ENCODE results near the gene RAPGEF4.

The RAPGEF4 gene

GRCh38 chr2:173079141-173079540 lies 343.5 kb downstream of the RAPGEF4 start:
- Histone ChIP-seq H3K27me3 (ENCODE audit: control insufficient read depth in 3 of 3, insufficient read depth in 3 of 3, low read depth in 1 of 3, low read length in 3 of 3) (peaks cover 0 to 12% (median 0%) of the 10 kb centered on the region in 3 experiments), H3K79me1 (ENCODE audit: low read depth, low read length) (peaks cover 2% of the 10 kb centered on the region), H3K9ac (ENCODE audit: low read depth, low read length, poor library complexity) (no peak overlapping the region), H3K18ac (ENCODE audit: low read length) (no peak overlapping the region), H2BK12ac (ENCODE audit: low read length) (no peak overlapping the region), H2BK120ac (ENCODE audit: low read depth, low read length) (no peak overlapping the region), H3K9me3 (replicated peaks in 1 of 2; ENCODE audit: control insufficient read depth in 2 of 2, insufficient read depth in 1 of 2, low read depth in 1 of 2, low read length in 2 of 2) (peaks cover 1 to 4% of the 10 kb centered on the region in 2 donors), H2BK15ac (ENCODE audit: low read length) (no peak overlapping the region), H3K4me1 (ENCODE audit: control insufficient read depth in 2 of 2, insufficient read depth in 1 of 2, low read depth in 1 of 2, low read length in 2 of 2) (peaks cover 2 to 9% of the 10 kb centered on the region in 2 donors), H4K91ac (ENCODE audit: low read depth, low read length, poor library complexity) (no peak overlapping the region), H3K14ac (ENCODE audit: low read length) (no peak overlapping the region), H3K23ac (ENCODE audit: low read depth, low read length, poor library complexity) (no peak overlapping the region), H3K4ac (ENCODE audit: low read length) (no peak overlapping the region), H3K4me3 (ENCODE audit: low read length in 2 of 2) (no peak overlapping the region), H3K4me2 (ENCODE audit: insufficient read depth, low read length, poor library complexity, severe bottlenecking) (no peak overlapping the region), H4K8ac (ENCODE audit: low read depth, low read length) (no peak overlapping the region), H2AFZ (ENCODE audit: low read length) (no peak overlapping the region), H3K36me3 (replicated peaks in 1 of 2; ENCODE audit: control insufficient read depth in 2 of 2, insufficient read depth in 2 of 2, low read length in 2 of 2) (peaks cover 2 to 5% of the 10 kb centered on the region in 2 donors), H3K27ac (replicated peaks; ENCODE audit: low read length) (no peak overlapping the region), H2AK5ac (ENCODE audit: low read depth, low read length) (no peak overlapping the region), H2BK5ac (ENCODE audit: low read length) (no peak overlapping the region)
- no peak for DNase-seq (ENCODE audit: low spot score)
- WGBS, 2 donors (ENCODE audit: extremely low coverage in 2 of 2, insufficient read length in 2 of 2, insufficient replicate concordance in 1 of 2): no CpG with 5 or more reads among the region's 3 CpGs

GRCh38 chr2:173079973-173080860 lies 344.6 kb downstream of the RAPGEF4 start:
- no peak overlapping the region for H4K91ac ChIP-seq (ENCODE audit: low read depth, low read length, poor library complexity)

GRCh38 chr2:173086518-173087213 lies 351.0 kb downstream of the RAPGEF4 start:
- Histone ChIP-seq H3K9me3 (replicated peaks in 1 of 2; ENCODE audit: control insufficient read depth in 2 of 2, insufficient read depth in 1 of 2, low read depth in 1 of 2, low read length in 2 of 2) (no peaks in the 10 kb centered on the region), H3K4me2 (ENCODE audit: insufficient read depth, low read length, poor library complexity, severe bottlenecking) (no peak overlapping the region), H3K36me3 (replicated peaks in 1 of 2; ENCODE audit: control insufficient read depth in 2 of 2, insufficient read depth in 2 of 2, low read length in 2 of 2) (peaks cover 0 to 11% of the 10 kb centered on the region in 2 donors), H2BK120ac (ENCODE audit: low read depth, low read length) (no peak overlapping the region), H2AFZ (ENCODE audit: low read length) (no peak overlapping the region), H3K18ac (ENCODE audit: low read length) (no peak overlapping the region), H2BK5ac (ENCODE audit: low read length) (no peak overlapping the region), H3K4me3 (ENCODE audit: low read length in 2 of 2) (no peak overlapping the region), H3K27ac (replicated peaks; ENCODE audit: low read length) (no peak overlapping the region), H3K23ac (ENCODE audit: low read depth, low read length, poor library complexity) (no peak overlapping the region), H2AK5ac (ENCODE audit: low read depth, low read length) (no peak overlapping the region), H2BK12ac (ENCODE audit: low read length) (no peak overlapping the region), H2BK15ac (ENCODE audit: low read length) (no peak overlapping the region), H4K8ac (ENCODE audit: low read depth, low read length) (no peak overlapping the region), H3K4me1 (ENCODE audit: control insufficient read depth in 2 of 2, insufficient read depth in 1 of 2, low read depth in 1 of 2, low read length in 2 of 2) (peaks cover 0 to 3% of the 10 kb centered on the region in 2 donors), H4K91ac (ENCODE audit: low read depth, low read length, poor library complexity) (no peak overlapping the region), H3K4ac (ENCODE audit: low read length) (no peak overlapping the region), H3K79me1 (ENCODE audit: low read depth, low read length) (no peaks in the 10 kb centered on the region), H3K27me3 (ENCODE audit: control insufficient read depth in 3 of 3, insufficient read depth in 3 of 3, low read depth in 1 of 3, low read length in 3 of 3) (no peaks in the 10 kb centered on the region), H3K14ac (ENCODE audit: low read length) (no peak overlapping the region), H3K9ac (ENCODE audit: low read depth, low read length, poor library complexity) (no peak overlapping the region)
- WGBS, 2 donors (ENCODE audit: extremely low coverage in 2 of 2, insufficient read length in 2 of 2, insufficient replicate concordance in 1 of 2): no CpG with 5 or more reads among the region's 2 CpGs
- no peak for DNase-seq (ENCODE audit: low spot score)

More at GRCh38 chr2:173079973-173080860, 344.6 kb downstream of the RAPGEF4 start:
- Histone ChIP-seq H3K4me2 (ENCODE audit: insufficient read depth, low read length, poor library complexity, severe bottlenecking) (no peak overlapping the region), H2BK5ac (ENCODE audit: low read length) (no peak overlapping the region), H3K79me1 (ENCODE audit: low read depth, low read length) (peaks cover 2% of the 10 kb centered on the region), H3K4me3 (ENCODE audit: low read length in 2 of 2) (no peak overlapping the region), H3K9me3 (replicated peaks in 1 of 2; ENCODE audit: control insufficient read depth in 2 of 2, insufficient read depth in 1 of 2, low read depth in 1 of 2, low read length in 2 of 2) (peaks cover 1 to 4% of the 10 kb centered on the region in 2 donors), H3K4me1 (ENCODE audit: control insufficient read depth in 2 of 2, insufficient read depth in 1 of 2, low read depth in 1 of 2, low read length in 2 of 2) (peaks cover 2 to 8% of the 10 kb centered on the region in 2 donors), H3K18ac (ENCODE audit: low read length) (no peak overlapping the region), H3K36me3 (replicated peaks in 1 of 2; ENCODE audit: control insufficient read depth in 2 of 2, insufficient read depth in 2 of 2, low read length in 2 of 2) (peaks cover 2 to 5% of the 10 kb centered on the region in 2 donors), H2BK15ac (ENCODE audit: low read length) (no peak overlapping the region), H3K23ac (ENCODE audit: low read depth, low read length, poor library complexity) (no peak overlapping the region), H3K4ac (ENCODE audit: low read length) (no peak overlapping the region), H3K27me3 (ENCODE audit: control insufficient read depth in 3 of 3, insufficient read depth in 3 of 3, low read depth in 1 of 3, low read length in 3 of 3) (peaks cover 0 to 2% (median 0%) of the 10 kb centered on the region in 3 experiments), H2BK120ac (ENCODE audit: low read depth, low read length) (no peak overlapping the region), H2AFZ (ENCODE audit: low read length) (no peak overlapping the region), H3K14ac (ENCODE audit: low read length) (no peak overlapping the region), H3K9ac (ENCODE audit: low read depth, low read length, poor library complexity) (no peak overlapping the region), H3K27ac (replicated peaks; ENCODE audit: low read length) (no peak overlapping the region), H4K8ac (ENCODE audit: low read depth, low read length) (no peak overlapping the region), H2BK12ac (ENCODE audit: low read length) (no peak overlapping the region), H2AK5ac (ENCODE audit: low read depth, low read length) (no peak overlapping the region)
- WGBS, 2 donors (ENCODE audit: extremely low coverage in 2 of 2, insufficient read length in 2 of 2, insufficient replicate concordance in 1 of 2): no CpG with 5 or more reads among the region's 6 CpGs
- no peak for DNase-seq (ENCODE audit: low spot score)

- H2BK120ac ChIP-seq (ENCODE audit: low read depth, low read length): no peak overlapping the region
- H3K36me3 ChIP-seq (replicated peaks in 1 of 2; ENCODE audit: control insufficient read depth in 2 of 2, insufficient read depth in 2 of 2, low read length in 2 of 2): peaks cover 0 to 16% of the 10 kb centered on the region in 2 donors
- H2BK5ac ChIP-seq (ENCODE audit: low read length): no peak overlapping the region
- no peaks in the 10 kb centered on the region for H3K79me1 ChIP-seq (ENCODE audit: low read depth, low read length)
- no peak overlapping the region for H2BK12ac ChIP-seq (ENCODE audit: low read length)
- no peak overlapping the region for H2AFZ ChIP-seq (ENCODE audit: low read length)
- no CpG with 5 or more reads among the region's 1 CpG for WGBS, 2 donors (ENCODE audit: extremely low coverage in 2 of 2, insufficient read length in 2 of 2, insufficient replicate concordance in 1 of 2)
- H4K8ac ChIP-seq (ENCODE audit: low read depth, low read length): no peak overlapping the region
- H3K27ac ChIP-seq (replicated peaks; ENCODE audit: low read length): no peak overlapping the region
- no peak overlapping the region for H3K4ac ChIP-seq (ENCODE audit: low read length)
- no peak overlapping the region for H4K91ac ChIP-seq (ENCODE audit: low read depth, low read length, poor library complexity)
- no peak for DNase-seq (ENCODE audit: low spot score)
- H3K4me1 ChIP-seq (ENCODE audit: control insufficient read depth in 2 of 2, insufficient read depth in 1 of 2, low read depth in 1 of 2, low read length in 2 of 2): peaks cover 0 to 3% of the 10 kb centered on the region in 2 donors
- H2AK5ac ChIP-seq (ENCODE audit: low read depth, low read length): no peak overlapping the region
- no peak overlapping the region for H2BK15ac ChIP-seq (ENCODE audit: low read length)
- no peak overlapping the region for H3K23ac ChIP-seq (ENCODE audit: low read depth, low read length, poor library complexity)
- H3K4me2 ChIP-seq (ENCODE audit: insufficient read depth, low read length, poor library complexity, severe bottlenecking): no peak overlapping the region
- H3K27me3 ChIP-seq (ENCODE audit: control insufficient read depth in 3 of 3, insufficient read depth in 3 of 3, low read depth in 1 of 3, low read length in 3 of 3): no peaks in the 10 kb centered on the region
- H3K9me3 ChIP-seq (replicated peaks in 1 of 2; ENCODE audit: control insufficient read depth in 2 of 2, insufficient read depth in 1 of 2, low read depth in 1 of 2, low read length in 2 of 2): no peaks in the 10 kb centered on the region
- H3K9ac ChIP-seq (ENCODE audit: low read depth, low read length, poor library complexity): no peak overlapping the region
- no peak overlapping the region for H3K14ac ChIP-seq (ENCODE audit: low read length)
- H3K4me3 ChIP-seq (ENCODE audit: low read length in 2 of 2): no peak overlapping the region
- H3K18ac ChIP-seq (ENCODE audit: low read length): no peak overlapping the region
These were observed 351.6 kb downstream of the RAPGEF4 start for GRCh38 chr2:173087214-173087581.
